ENCODE data around the gene FXR1. TPM values are rescaled to one million over a fixed set of nuclear protein-coding genes. Genes with fewer than 3 reads are reported as not detected.

FXR1 gene
- total and polyA plus RNA-seq, 2 of the 4 experiments (the other 2 are of a cell fraction) = 110 to 182 TPM

DNA sequence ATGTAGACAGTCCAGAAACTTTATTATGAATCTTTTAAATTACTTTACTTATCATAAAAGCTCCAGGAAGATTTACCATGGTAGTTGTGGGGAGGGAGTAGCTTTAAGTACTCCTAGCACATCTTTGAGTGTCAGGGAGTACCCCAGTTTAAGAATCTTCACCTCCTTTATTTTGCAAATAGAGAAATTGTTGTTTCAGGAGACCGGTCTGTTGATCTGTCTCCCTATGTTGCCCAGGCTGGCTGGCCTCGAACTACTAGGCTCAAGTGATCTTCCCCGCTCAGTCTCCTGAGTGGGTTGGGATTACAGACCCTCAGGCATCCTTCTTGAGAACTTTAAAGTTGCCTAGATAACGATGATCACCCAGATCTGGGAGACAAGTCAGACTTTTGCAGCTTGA is 11.1 kb downstream of the FXR1 start:
- H4K5ac ChIP-seq (ENCODE audit: low read depth, low read length) = no peak overlapping the region
- no peak overlapping the region for H3K4ac ChIP-seq (ENCODE audit: low read depth, low read length)
- H3K18ac ChIP-seq (ENCODE audit: low read depth, low read length) = no peak overlapping the region
- no peak overlapping the region for H3K27ac ChIP-seq (ENCODE audit: insufficient read depth, low read length)
- H2BK20ac ChIP-seq (ENCODE audit: low read depth, low read length) = no peak overlapping the region
- no peak for ATAC-seq (ENCODE audit: low read depth)
- dilution Hi-C loops (cut with HindIII; ENCODE audit: low sequenced_read_pairs, unreplicated experiment) (no loop called here), in situ Hi-C loops (cut with MboI; ENCODE audit: low sequenced_read_pairs) (no loop called here), intact Hi-C loops (cut with micrococcal nuclease) (no loop called here)
- peaks cover 5% of the 10 kb centered on the region for H3K4me1 ChIP-seq (ENCODE audit: control insufficient read depth, insufficient read depth, low read length)
- H2BK120ac ChIP-seq (ENCODE audit: low read depth, low read length) = no peak overlapping the region
- no peaks in the 10 kb centered on the region for H3K9me3 ChIP-seq (ENCODE audit: control insufficient read depth, insufficient read depth, low read length)
- H2BK15ac ChIP-seq (ENCODE audit: low read depth, low read length) = no peak overlapping the region
- H4K91ac ChIP-seq (ENCODE audit: insufficient read depth, low read depth, low read length) = no peak overlapping the region
- H3K14ac ChIP-seq (replicated peaks; ENCODE audit: low read depth, low read length) = no peak overlapping the region
- no peak overlapping the region for H2AK5ac ChIP-seq (ENCODE audit: low read depth, low read length)
- TF ChIP-seq, protein P1, sequence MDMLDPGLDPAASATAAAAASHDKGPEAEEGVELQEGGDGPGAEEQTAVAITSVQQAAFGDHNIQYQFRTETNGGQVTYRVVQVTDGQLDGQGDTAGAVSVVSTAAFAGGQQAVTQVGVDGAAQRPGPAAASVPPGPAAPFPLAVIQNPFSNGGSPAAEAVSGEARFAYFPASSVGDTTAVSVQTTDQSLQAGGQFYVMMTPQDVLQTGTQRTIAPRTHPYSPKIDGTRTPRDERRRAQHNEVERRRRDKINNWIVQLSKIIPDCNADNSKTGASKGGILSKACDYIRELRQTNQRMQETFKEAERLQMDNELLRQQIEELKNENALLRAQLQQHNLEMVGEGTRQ (IDR thresholded peaks at IDR 0.05; ENCODE audit: low read depth, low read length) = no peak
- peaks cover 0 to 5% of the 10 kb centered on the region in 2 experiments; a peak in 2 of 4 replicates for H3K79me1 ChIP-seq (ENCODE audit: low read depth in 1 of 2, low read length in 2 of 2)
- DNase-seq = no peak
- peaks cover 88% of the 10 kb centered on the region for H4K20me1 ChIP-seq (ENCODE audit: insufficient read depth, low read length)
- H3K27me3 ChIP-seq (ENCODE audit: control insufficient read depth, insufficient read depth, low read length) = no peaks in the 10 kb centered on the region
- H3K9ac ChIP-seq (ENCODE audit: low read depth, low read length) = no peak overlapping the region
- no peak overlapping the region for H4K8ac ChIP-seq (ENCODE audit: low read depth in 2 of 2, low read length in 2 of 2)
- H3K4me2 ChIP-seq (ENCODE audit: low read depth, low read length) = no peak overlapping the region
- no peak overlapping the region for H3K23ac ChIP-seq (ENCODE audit: low read depth, low read length)
- no peak overlapping the region for H2AFZ ChIP-seq (replicated peaks; ENCODE audit: low read length, poor library complexity)
- H3K56ac ChIP-seq (ENCODE audit: extremely low read depth, insufficient read depth, low read length) = no peak overlapping the region
- no peak overlapping the region for H2BK5ac ChIP-seq (ENCODE audit: low read depth, low read length, poor library complexity, severe bottlenecking)
- peaks cover 8% of the 10 kb centered on the region; the same call in 1 of the 2 replicates for H3K9me1 ChIP-seq (ENCODE audit: insufficient read depth, low read length)
- 0 out of 2 replicates have a peak, but pooled peaks cover 2% of the 10 kb centered on the region for H3K36me3 ChIP-seq (ENCODE audit: control insufficient read depth, insufficient read depth, low read length)
- H3K4me3 ChIP-seq (ENCODE audit: insufficient read depth, low read depth, low read length) = no peak overlapping the region
- H2AK9ac ChIP-seq (replicated peaks; ENCODE audit: low read depth, low read length, poor library complexity) = no peak overlapping the region
- ChIA-PET POLR2A (ENCODE audit: unreplicated experiment) (no interaction called here), CTCF (no interaction called here)
- no TSS peak for BruUV-seq (replicated peaks)
- no CpG with 5 or more reads among the region's 4 CpGs for WGBS, 2 experiments (ENCODE audit: extremely low coverage in 2 of 2, insufficient read length in 1 of 2)
